ENCODE results near the gene TUBB6. TPM values are rescaled to one million over a fixed set of nuclear protein-coding genes. Genes with fewer than 3 reads are reported as not detected.

The TUBB6 gene
- total RNA-seq, 4 donors from 2014 or later: 245 to 506 (median 331) TPM

DNA sequence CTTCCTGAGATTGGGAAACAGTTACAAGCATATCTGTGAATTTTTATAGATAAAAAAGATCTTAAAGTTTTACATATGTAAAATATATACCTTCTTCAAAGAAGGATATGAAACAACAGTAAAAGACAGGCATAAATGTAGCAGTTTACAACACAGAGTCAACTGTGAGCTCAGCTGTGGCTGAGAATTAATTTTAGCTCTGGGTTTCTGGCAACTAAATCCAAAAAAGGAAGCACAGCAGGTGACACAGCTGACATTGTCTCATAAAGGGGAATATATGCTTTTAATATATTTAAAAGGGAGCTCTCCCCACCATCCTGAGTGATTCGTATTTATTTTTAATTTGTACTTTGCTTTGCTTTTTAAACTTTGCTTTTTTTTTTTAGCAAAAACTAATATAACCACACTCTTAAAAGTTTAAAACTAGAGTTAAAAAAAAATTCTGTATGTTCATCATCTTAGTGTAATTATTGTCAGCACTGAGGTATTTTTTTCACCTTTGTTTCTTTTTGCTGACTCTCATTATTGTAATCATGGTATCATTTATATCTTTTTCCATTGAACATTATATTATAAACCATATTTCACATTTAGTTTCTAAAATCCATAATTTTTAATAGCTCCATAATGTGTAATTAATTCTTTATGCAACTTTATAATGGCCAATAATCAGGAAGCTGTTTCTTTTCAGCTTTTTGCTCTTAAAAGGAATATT is 6.7 kb downstream of the TUBB6 start:
- H3K36me3 ChIP-seq: peaks cover 0 to 72% (median 6%) of the 10 kb centered on the region in 3 donors
- no peak overlapping the region for H3K4me3 ChIP-seq
- peak overlapping the region in 2 of 4 donors; percentile 27 to 62 for H3K27ac ChIP-seq
- H3K4me1 ChIP-seq: peaks cover 0 to 71% (median 14%) of the 10 kb centered on the region in 4 donors
- no peak for DNase-seq (ENCODE audit: low spot score in 2 of 2)
- TF ChIP-seq EP300 (IDR thresholded peaks at IDR 0.05) (no peak), POLR2A (IDR thresholded peaks at IDR 0.05) (no peak), CTCF (IDR thresholded peaks at IDR 0.05) (no peak)
- H3K27me3 ChIP-seq: no peaks in the 10 kb centered on the region
- WGBS, 2 donors: 69 to 87% methylated on average over 1 of the region's 1 CpG
- peaks cover 0 to 8% (median 4%) of the 10 kb centered on the region in 4 donors for H3K9me3 ChIP-seq

DNA sequence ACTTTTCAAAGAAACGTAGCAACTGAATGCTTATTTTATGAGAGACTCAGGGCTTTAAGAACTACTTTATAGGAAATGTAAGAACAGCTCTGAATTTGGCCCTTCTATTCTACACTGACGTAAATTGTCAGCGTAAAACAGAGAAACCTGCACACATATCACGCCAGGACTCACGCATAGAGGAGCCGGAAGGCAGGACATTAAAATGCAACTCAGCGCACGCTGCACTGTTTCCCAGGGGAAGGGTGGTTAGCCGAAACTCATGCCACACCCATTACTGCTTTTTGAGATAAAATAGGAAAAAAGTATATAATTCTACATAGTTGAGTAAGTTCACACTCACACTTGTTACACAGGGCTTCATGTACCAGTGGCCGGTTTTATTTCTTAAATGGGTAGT is 7.4 kb downstream of the TUBB6 start:
- no peak for DNase-seq (ENCODE audit: low spot score in 2 of 2)
- Histone ChIP-seq H3K27me3 (no peaks in the 10 kb centered on the region), H3K36me3 (peaks cover 0 to 69% (median 6%) of the 10 kb centered on the region in 3 donors), H3K4me1 (peaks cover 0 to 66% (median 9%) of the 10 kb centered on the region in 4 donors), H3K4me3 (no peak overlapping the region), H3K9me3 (peaks cover 0 to 8% (median 4%) of the 10 kb centered on the region in 4 donors), H3K27ac (peak overlapping the region in 2 of 4 donors; percentile 27 to 62)
- TF ChIP-seq POLR2A (IDR thresholded peaks at IDR 0.05): no peak
- no peak for TF ChIP-seq EP300 (IDR thresholded peaks at IDR 0.05)
- no peak for TF ChIP-seq CTCF (IDR thresholded peaks at IDR 0.05)
- WGBS, 2 donors: 58 to 62% methylated on average over 10 of the region's 10 CpGs

- no peaks in the 10 kb centered on the region for H3K27me3 ChIP-seq
- DNase-seq (ENCODE audit: low spot score in 2 of 2): no peak
- WGBS, 2 donors: 52 to 71% methylated on average over 5 of the region's 5 CpGs
- TF ChIP-seq POLR2A (IDR thresholded peaks at IDR 0.05) (no peak), EP300 (IDR thresholded peaks at IDR 0.05) (no peak), CTCF (IDR thresholded peaks at IDR 0.05) (no peak)
- peaks cover 0 to 66% (median 6%) of the 10 kb centered on the region in 3 donors for H3K36me3 ChIP-seq
- H3K4me3 ChIP-seq: no peak overlapping the region
- H3K4me1 ChIP-seq: peaks cover 0 to 66% (median 9%) of the 10 kb centered on the region in 4 donors
- peaks cover 0 to 8% (median 4%) of the 10 kb centered on the region in 4 donors for H3K9me3 ChIP-seq
- H3K27ac ChIP-seq: peak overlapping the region in 2 of 4 donors; percentile 62 to 69
Measured at GRCh38 chr18:12315911-12316310, 7.9 kb downstream of the TUBB6 start.

- Histone ChIP-seq H3K4me3 (no peak overlapping the region), H3K27me3 (no peaks in the 10 kb centered on the region), H3K36me3 (peaks cover 0 to 63% (median 2%) of the 10 kb centered on the region in 3 donors), H3K27ac (peak overlapping the region in 2 of 4 donors; percentile 42 to 47), H3K9me3 (no peaks in the 10 kb centered on the region), H3K4me1 (peaks cover 0 to 75% (median 11%) of the 10 kb centered on the region in 4 donors)
- no peak for DNase-seq (ENCODE audit: low spot score in 2 of 2)
- no peak for TF ChIP-seq POLR2A (IDR thresholded peaks at IDR 0.05)
- no peak for TF ChIP-seq EP300 (IDR thresholded peaks at IDR 0.05)
- TF ChIP-seq CTCF (IDR thresholded peaks at IDR 0.05): no peak
- 46 to 62% methylated on average over 6 of the region's 6 CpGs for WGBS, 2 donors
Measured at GRCh38 chr18:12317664-12318333, 9.8 kb downstream of the TUBB6 start.

- no peak for DNase-seq (ENCODE audit: low spot score in 2 of 2)
Measured at GRCh38 chr18:12318334-12318697, 10.3 kb downstream of the TUBB6 start.

More at GRCh38 chr18:12318334-12318697, 10.3 kb downstream of the TUBB6 start:
- Histone ChIP-seq H3K4me1 (peaks cover 0 to 72% (median 11%) of the 10 kb centered on the region in 4 donors), H3K27ac (peak overlapping the region in 1 of 4 donors; percentile 26), H3K9me3 (no peaks in the 10 kb centered on the region), H3K27me3 (no peaks in the 10 kb centered on the region), H3K36me3 (peaks cover 0 to 63% (median under 1%) of the 10 kb centered on the region in 3 donors), H3K4me3 (no peak overlapping the region)
- TF ChIP-seq CTCF (IDR thresholded peaks at IDR 0.05) (no peak), POLR2A (IDR thresholded peaks at IDR 0.05) (no peak), EP300 (IDR thresholded peaks at IDR 0.05) (no peak)
- WGBS, 2 donors: 26 to 34% methylated on average over 5 of the region's 5 CpGs
